Mesendoderm (in vitro differentiated cells): Measurements from ENCODE around the gene HNRNPH2.

Experiments
- DNase-seq: peaks from one replicate; pipeline ENCODE4 v3.0.0; 2013
- H2AK5ac ChIP-seq: 2 replicates; pipeline ENCODE4 v1.6.1; 2013; ENCODE audit warnings: low read length, inconsistent platforms
- H2BK120ac ChIP-seq: 2 replicates; pipeline ENCODE4 v1.6.1; 2013; ENCODE audit warnings: low read depth, mild to moderate bottlenecking, low read length, moderate library complexity, mixed read lengths
- H2BK15ac ChIP-seq: replicated peaks from 2 replicates; pipeline ENCODE4 v1.6.1; 2013; ENCODE audit warnings: low read depth, mild to moderate bottlenecking, moderate library complexity
- H2BK5ac ChIP-seq: 2 replicates; pipeline ENCODE4 v1.6.1; 2013; ENCODE audit warnings: low read length, inconsistent platforms
- H3K18ac ChIP-seq: 2 replicates; pipeline ENCODE4 v1.6.1; 2013; ENCODE audit warnings: mild to moderate bottlenecking, low read length, mixed read lengths
- H3K23ac ChIP-seq: one replicate; pipeline ENCODE4 v1.6.1; 2013; ENCODE audit warnings: low read length
- H3K27ac ChIP-seq: 2 replicates; pipeline ENCODE4 v1.5.1; 2013; ENCODE audit warnings: low read depth, mild to moderate bottlenecking, inconsistent platforms, low read length, moderate library complexity
- H3K27me3 ChIP-seq: 2 replicates; pipeline ENCODE4 v1.6.1; 2013; ENCODE audit warnings: low read length, control low read depth, mild to moderate bottlenecking, inconsistent platforms; ENCODE audit not compliant: insufficient read depth, poor library complexity
- H3K36me3 ChIP-seq: 2 replicates; pipeline ENCODE4 v1.6.1; 2013; ENCODE audit warnings: low read length, inconsistent platforms; ENCODE audit not compliant: control insufficient read depth, insufficient read depth
- H3K4ac ChIP-seq: one replicate; pipeline ENCODE4 v1.6.1; 2013; ENCODE audit warnings: low read depth, mild to moderate bottlenecking, low read length, moderate library complexity
- H3K4me1 ChIP-seq: 2 replicates; pipeline ENCODE4 v1.6.1; 2013; ENCODE audit warnings: low read depth, low read length, inconsistent platforms; ENCODE audit not compliant: control insufficient read depth
- H3K4me2 ChIP-seq: 2 replicates; pipeline ENCODE4 v1.6.1; 2013; ENCODE audit warnings: low read length
- H3K4me3 ChIP-seq: 2 replicates; pipeline ENCODE4 v1.5.1; 2013; ENCODE audit warnings: mild to moderate bottlenecking, low read length
- H3K56ac ChIP-seq: one replicate; pipeline ENCODE4 v1.6.1; 2013; ENCODE audit warnings: low read length
- H3K79me1 ChIP-seq: 2 replicates; pipeline ENCODE4 v1.6.1; 2013; ENCODE audit warnings: low read length, inconsistent platforms
- H3K79me2 ChIP-seq: 2 replicates; pipeline ENCODE4 v1.6.1; 2013; ENCODE audit warnings: mild to moderate bottlenecking, low read length; ENCODE audit not compliant: control insufficient read depth, insufficient read depth
- H3K9ac ChIP-seq: 2 replicates; pipeline ENCODE4 v1.6.1; 2013; ENCODE audit warnings: low read length, inconsistent platforms
- H4K5ac ChIP-seq: one replicate; pipeline ENCODE4 v1.6.1; 2013; ENCODE audit warnings: low read length
- H4K8ac ChIP-seq: one replicate; pipeline ENCODE4 v1.6.1; 2013; ENCODE audit warnings: low read depth, mild to moderate bottlenecking, control low read depth, low read length, moderate library complexity
- WGBS: extraction: QIAGEN DNeasy Blood & Tissue Kit; methylation state at CpG from one replicate; pipeline ENCODE4 v1.1.7; 2013; ENCODE audit warnings: low lambda C conversion rate, missing lambda C conversion rate; ENCODE audit not compliant: insufficient coverage; ENCODE audit errors: extremely low coverage; 5-methylcytosine and 5-hydroxymethylcytosine counted together

The HNRNPH2 gene

DNA sequence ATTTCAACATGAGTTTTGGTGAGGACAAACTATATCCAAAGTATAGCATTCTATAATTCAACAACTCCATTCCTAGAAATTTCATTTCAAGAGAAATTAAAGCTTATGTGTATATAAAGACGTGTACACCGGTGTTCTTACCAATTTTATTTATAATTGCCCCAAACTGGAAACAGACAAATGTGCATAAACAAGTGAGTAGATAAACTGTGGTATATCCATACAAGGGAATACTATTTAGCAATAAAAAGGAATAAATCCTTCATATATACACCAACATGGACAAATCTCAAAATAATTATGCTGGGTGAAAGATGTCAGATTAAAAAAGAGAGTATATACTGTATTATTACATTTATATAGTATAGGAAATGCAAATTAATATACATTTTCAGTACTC, 19.9 kb downstream of the HNRNPH2 start:
- no peak overlapping the region for H3K9ac ChIP-seq
- DNase-seq, result no peak
- H3K79me1 ChIP-seq, result no peaks in the 10 kb centered on the region
- H3K79me2 ChIP-seq, result no peaks in the 10 kb centered on the region
- H3K18ac ChIP-seq, result no peak overlapping the region
- H3K23ac ChIP-seq, result no peak overlapping the region
- no peak overlapping the region for H3K4me2 ChIP-seq
- H2BK120ac ChIP-seq, result no peak overlapping the region
- no peak overlapping the region for H4K5ac ChIP-seq
- H2BK5ac ChIP-seq, result no peak overlapping the region
- no peak overlapping the region for H2BK15ac ChIP-seq
- H3K27me3 ChIP-seq, result no peaks in the 10 kb centered on the region
- H3K36me3 ChIP-seq, result no peaks in the 10 kb centered on the region
- no peak overlapping the region for H4K8ac ChIP-seq
- H3K4ac ChIP-seq, result no peak overlapping the region
- H2AK5ac ChIP-seq, result no peak overlapping the region
- no CpG with 5 or more reads among the region's 2 CpGs for WGBS
- H3K27ac ChIP-seq, result no peak overlapping the region
- no peaks in the 10 kb centered on the region for H3K4me1 ChIP-seq
- H3K4me3 ChIP-seq, result no peak overlapping the region
- H3K56ac ChIP-seq, result no peak overlapping the region

DNA sequence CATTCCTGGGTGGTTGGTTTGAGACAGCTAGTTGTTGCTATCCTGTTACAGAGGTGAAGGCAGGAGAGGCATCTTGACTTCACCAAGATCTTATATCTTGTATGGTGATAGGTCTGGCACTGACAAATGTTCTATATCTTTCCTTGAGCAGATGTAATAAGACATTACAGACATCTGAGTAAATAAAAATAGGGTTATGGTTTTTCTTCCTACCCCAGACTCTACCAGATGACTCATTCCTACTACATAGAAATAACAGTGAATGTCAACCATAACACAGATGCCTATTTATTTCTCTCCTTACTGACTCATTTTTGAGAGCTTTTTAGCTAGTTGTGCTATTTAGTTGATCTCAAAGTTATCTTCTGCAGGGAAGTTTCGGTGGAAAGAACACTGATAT, 21.9 kb downstream of the HNRNPH2 start:
- no CpG with 5 or more reads among the region's 1 CpG for WGBS
- DNase-seq, result no peak
- no peak overlapping the region for H2BK15ac ChIP-seq

DNA sequence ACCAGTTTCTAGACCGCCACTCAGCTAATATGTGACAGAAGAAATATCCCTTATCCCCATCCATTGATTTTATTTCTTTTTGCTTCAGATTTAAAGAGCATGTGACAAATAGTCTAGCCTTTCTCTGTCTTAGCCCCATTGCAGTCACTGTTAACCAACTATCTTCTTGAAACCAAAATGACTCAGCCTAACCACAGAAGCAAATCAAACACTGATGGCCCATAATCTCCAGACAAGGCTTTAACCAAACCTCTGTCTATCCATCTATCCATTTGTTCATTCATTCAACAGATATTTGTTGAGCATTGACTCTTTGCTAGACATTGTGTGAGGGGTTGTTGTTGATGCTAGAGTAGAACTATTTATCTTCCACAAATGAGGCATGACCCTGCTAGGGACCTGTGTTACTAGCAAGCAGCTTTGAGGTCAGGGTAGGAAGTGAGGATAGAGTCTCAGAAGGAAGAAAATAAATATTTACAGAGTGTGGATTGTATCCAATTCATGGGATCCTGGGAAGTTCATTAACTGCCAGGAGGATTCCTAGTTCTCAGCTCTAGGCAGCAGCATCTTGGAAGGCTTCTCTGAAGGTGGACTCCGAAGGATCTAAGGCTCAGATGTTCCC, 22.5 kb downstream of the HNRNPH2 start:
- H3K4me2 ChIP-seq, result no peak overlapping the region
- no peak overlapping the region for H2AK5ac ChIP-seq
- H2BK15ac ChIP-seq, result no peak overlapping the region
- no peaks in the 10 kb centered on the region for H3K4me1 ChIP-seq
- no peak overlapping the region for H2BK120ac ChIP-seq
- H4K5ac ChIP-seq, result no peak overlapping the region
- H3K36me3 ChIP-seq, result no peaks in the 10 kb centered on the region
- H3K4me3 ChIP-seq, result no peak overlapping the region
- H3K27ac ChIP-seq, result no peak overlapping the region
- H4K8ac ChIP-seq, result no peak overlapping the region
- no peaks in the 10 kb centered on the region for H3K79me1 ChIP-seq
- no peak overlapping the region for H3K9ac ChIP-seq
- no CpG with 5 or more reads among the region's 2 CpGs for WGBS
- no peak overlapping the region for H3K18ac ChIP-seq
- H3K56ac ChIP-seq, result no peak overlapping the region
- H2BK5ac ChIP-seq, result no peak overlapping the region
- no peaks in the 10 kb centered on the region for H3K79me2 ChIP-seq
- no peak overlapping the region for H3K23ac ChIP-seq
- DNase-seq, result no peak
- H3K27me3 ChIP-seq, result no peaks in the 10 kb centered on the region
- H3K4ac ChIP-seq, result no peak overlapping the region

More for the DNA sequence above, 21.9 kb downstream of the HNRNPH2 start:
- Histone ChIP-seq H3K9ac (no peak overlapping the region), H3K4me2 (no peak overlapping the region), H3K23ac (no peak overlapping the region), H2BK120ac (no peak overlapping the region), H3K27me3 (no peaks in the 10 kb centered on the region), H2BK5ac (no peak overlapping the region), H2AK5ac (no peak overlapping the region), H3K27ac (no peak overlapping the region), H3K18ac (no peak overlapping the region), H3K79me1 (no peaks in the 10 kb centered on the region), H4K5ac (no peak overlapping the region), H3K4me3 (no peak overlapping the region), H3K56ac (no peak overlapping the region), H3K4me1 (no peaks in the 10 kb centered on the region), H3K79me2 (no peaks in the 10 kb centered on the region), H3K36me3 (no peaks in the 10 kb centered on the region), H3K4ac (no peak overlapping the region), H4K8ac (no peak overlapping the region)

DNA sequence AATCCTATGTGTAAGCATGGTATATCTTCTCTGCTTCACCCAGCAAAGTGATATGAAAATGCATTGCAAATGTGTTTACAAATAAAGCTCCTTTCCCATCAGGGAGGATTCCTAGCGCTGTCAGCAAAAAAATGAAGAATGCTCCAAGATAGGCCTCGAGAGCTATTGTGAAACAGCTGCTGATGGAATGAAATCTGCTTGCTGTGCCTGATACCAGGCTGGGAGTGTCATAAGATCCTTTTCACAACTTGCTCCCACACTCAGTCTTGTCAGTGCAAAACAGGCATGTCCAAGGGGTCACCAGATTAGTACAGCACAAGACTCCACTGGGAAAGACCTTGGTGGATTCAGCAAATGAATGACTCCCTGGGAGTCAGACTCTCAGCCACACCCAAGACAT, 34.1 kb downstream of the HNRNPH2 start:
- Histone ChIP-seq H3K4ac (no peak overlapping the region), H3K36me3 (no peaks in the 10 kb centered on the region), H2BK120ac (no peak overlapping the region), H3K4me3 (no peak overlapping the region), H3K18ac (no peak overlapping the region), H3K23ac (no peak overlapping the region), H3K79me1 (no peaks in the 10 kb centered on the region), H2AK5ac (no peak overlapping the region), H3K27ac (no peak overlapping the region), H3K4me2 (no peak overlapping the region), H3K9ac (no peak overlapping the region), H3K79me2 (no peaks in the 10 kb centered on the region), H2BK5ac (no peak overlapping the region), H3K27me3 (no peaks in the 10 kb centered on the region), H4K5ac (no peak overlapping the region), H3K56ac (no peak overlapping the region), H4K8ac (no peak overlapping the region), H3K4me1 (no peaks in the 10 kb centered on the region), H2BK15ac (no peak overlapping the region)
- DNase-seq, result no peak
- no CpG with 5 or more reads among the region's 2 CpGs for WGBS

DNA sequence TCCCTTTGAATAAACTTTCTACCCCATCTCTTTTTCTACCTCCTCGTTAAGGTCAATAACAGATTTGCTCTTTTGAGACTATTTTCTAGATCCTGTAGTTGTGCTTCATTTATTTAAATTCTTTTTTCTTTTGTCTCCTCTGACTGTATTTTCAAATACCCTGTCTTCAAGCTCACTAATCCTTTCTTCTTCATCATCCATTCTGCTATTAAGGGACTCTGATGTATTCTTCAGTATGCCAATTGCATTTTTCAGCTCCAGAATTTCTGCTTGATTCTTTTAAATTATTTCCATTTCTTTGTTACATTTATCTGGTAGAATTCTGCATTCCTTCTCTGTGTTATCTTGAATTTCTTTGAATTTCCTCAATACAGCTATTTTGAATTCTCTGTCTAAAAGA, 41.3 kb downstream of the HNRNPH2 start:
- Histone ChIP-seq H2AK5ac (no peak overlapping the region), H3K4me1 (no peaks in the 10 kb centered on the region), H3K27ac (no peak overlapping the region), H2BK15ac (no peak overlapping the region), H3K9ac (no peak overlapping the region), H3K56ac (no peak overlapping the region), H3K79me2 (no peaks in the 10 kb centered on the region), H3K18ac (no peak overlapping the region), H3K4ac (no peak overlapping the region), H3K36me3 (no peaks in the 10 kb centered on the region), H3K4me3 (no peak overlapping the region), H3K23ac (no peak overlapping the region), H3K79me1 (no peaks in the 10 kb centered on the region), H4K8ac (no peak overlapping the region), H3K4me2 (no peak overlapping the region), H4K5ac (no peak overlapping the region), H2BK5ac (no peak overlapping the region), H2BK120ac (no peak overlapping the region), H3K27me3 (no peaks in the 10 kb centered on the region)
- no peak for DNase-seq
- WGBS, result no CpG with 5 or more reads among the region's 1 CpG

DNA sequence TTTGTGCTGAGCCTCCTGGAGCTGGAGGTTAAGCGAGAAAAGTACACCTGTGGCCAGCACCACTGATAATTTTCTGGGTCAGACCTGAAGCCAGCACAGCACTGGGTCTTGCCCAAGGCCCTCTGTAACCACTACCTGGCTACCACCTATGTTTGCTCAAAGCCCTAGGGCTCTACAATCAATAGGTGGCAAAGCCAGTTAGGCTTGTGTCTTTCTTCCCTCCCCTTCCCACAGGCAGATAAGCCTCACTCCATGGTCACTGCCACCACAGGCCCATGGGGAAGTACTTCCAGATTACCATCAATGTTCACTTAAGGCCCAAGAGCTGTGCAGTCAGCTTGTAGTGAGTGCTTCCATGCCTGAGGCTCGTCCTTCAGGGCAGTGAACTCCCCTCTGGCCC, 42.1 kb downstream of the HNRNPH2 start:
- H2BK15ac ChIP-seq, result no peak overlapping the region
- no peak overlapping the region for H2AK5ac ChIP-seq
- H3K18ac ChIP-seq, result no peak overlapping the region
- H3K9ac ChIP-seq, result no peak overlapping the region
- H3K27me3 ChIP-seq, result no peaks in the 10 kb centered on the region
- no peak overlapping the region for H3K4me3 ChIP-seq
- no peak for DNase-seq
- no CpG with 5 or more reads among the region's 2 CpGs for WGBS
- H4K5ac ChIP-seq, result no peak overlapping the region
- H3K56ac ChIP-seq, result no peak overlapping the region
- no peaks in the 10 kb centered on the region for H3K4me1 ChIP-seq
- no peak overlapping the region for H3K23ac ChIP-seq
- H4K8ac ChIP-seq, result no peak overlapping the region
- no peak overlapping the region for H3K27ac ChIP-seq
- H3K4ac ChIP-seq, result no peak overlapping the region
- no peak overlapping the region for H3K4me2 ChIP-seq
- no peaks in the 10 kb centered on the region for H3K36me3 ChIP-seq
- H3K79me1 ChIP-seq, result no peaks in the 10 kb centered on the region
- H3K79me2 ChIP-seq, result no peaks in the 10 kb centered on the region
- H2BK5ac ChIP-seq, result no peak overlapping the region
- H2BK120ac ChIP-seq, result no peak overlapping the region
